Adrenal gland (tissue), 5 donors: ENCODE results near the gene DRC7.

ENCODE experiments used
- CTCF ChIP-seq, 6 experiments: fragments of 450-650 bp in 4 of 6; fragments of 200-600 bp in 2 of 6; sonication (generic) in 1 of 6; IDR thresholded peaks; 1 replicate in 5 of 6; 2 replicates in 1 of 6; pipeline versions ENCODE4 v1.5.1 to v1.8.0; 2016 to 2021; ENCODE audit warnings: antibody characterized with exemption in 6 of 6, mild to moderate bottlenecking in 2 of 6, moderate library complexity in 1 of 6
- POLR2A ChIP-seq, 2 donors: fragments of 450-650 bp; IDR thresholded peaks; one replicate each; pipeline ENCODE4 v1.6.1; 2017; ENCODE audit warnings: antibody characterized with exemption in 2 of 2, mild to moderate bottlenecking in 2 of 2, moderate library complexity in 1 of 2
- donor health status: DM: no; HTN: no; CAD: no.

GRCh38 chr16:57738844-57739243 is 44.2 kb downstream of the DRC7 start:
- no peak for TF ChIP-seq CTCF (IDR thresholded peaks at IDR 0.05)
- TF ChIP-seq POLR2A (IDR thresholded peaks at IDR 0.05), result no peak
